ENCODE data around the gene TEX2.

The TEX2 gene

DNA sequence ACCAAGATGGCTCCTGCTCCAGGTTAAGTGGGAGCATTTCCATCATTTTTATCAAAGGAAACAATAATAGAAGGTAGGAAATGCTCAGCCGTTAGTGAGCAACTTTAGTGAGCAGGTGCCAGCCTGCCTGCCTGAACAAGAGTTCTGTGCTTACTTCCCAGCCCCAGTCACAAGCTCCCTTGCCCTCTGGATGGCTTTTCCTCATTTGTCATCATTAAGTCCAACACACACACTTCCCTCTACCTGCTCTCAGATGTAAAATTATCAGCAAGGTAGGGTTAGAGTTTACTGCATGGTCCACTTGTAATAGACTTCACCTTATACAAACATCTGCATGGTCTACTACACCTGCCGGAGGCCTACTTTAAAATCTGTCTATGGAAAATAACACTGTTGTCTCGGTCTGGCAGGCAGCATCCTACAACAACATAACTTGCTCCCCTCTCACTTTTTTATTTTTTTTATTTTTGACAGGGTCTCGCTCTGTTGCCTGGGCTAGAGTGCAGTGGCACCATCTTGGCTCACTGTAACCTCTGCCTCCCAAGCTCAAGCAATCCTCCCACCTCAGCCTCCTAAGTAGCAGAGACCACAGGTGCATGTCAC, 12.7 kb downstream of the TEX2 start:
- H3K4me3 ChIP-seq (ENCODE audit: low read depth, low read length) = no peak overlapping the region
- TF ChIP-seq, protein P1, sequence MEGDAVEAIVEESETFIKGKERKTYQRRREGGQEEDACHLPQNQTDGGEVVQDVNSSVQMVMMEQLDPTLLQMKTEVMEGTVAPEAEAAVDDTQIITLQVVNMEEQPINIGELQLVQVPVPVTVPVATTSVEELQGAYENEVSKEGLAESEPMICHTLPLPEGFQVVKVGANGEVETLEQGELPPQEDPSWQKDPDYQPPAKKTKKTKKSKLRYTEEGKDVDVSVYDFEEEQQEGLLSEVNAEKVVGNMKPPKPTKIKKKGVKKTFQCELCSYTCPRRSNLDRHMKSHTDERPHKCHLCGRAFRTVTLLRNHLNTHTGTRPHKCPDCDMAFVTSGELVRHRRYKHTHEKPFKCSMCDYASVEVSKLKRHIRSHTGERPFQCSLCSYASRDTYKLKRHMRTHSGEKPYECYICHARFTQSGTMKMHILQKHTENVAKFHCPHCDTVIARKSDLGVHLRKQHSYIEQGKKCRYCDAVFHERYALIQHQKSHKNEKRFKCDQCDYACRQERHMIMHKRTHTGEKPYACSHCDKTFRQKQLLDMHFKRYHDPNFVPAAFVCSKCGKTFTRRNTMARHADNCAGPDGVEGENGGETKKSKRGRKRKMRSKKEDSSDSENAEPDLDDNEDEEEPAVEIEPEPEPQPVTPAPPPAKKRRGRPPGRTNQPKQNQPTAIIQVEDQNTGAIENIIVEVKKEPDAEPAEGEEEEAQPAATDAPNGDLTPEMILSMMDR (IDR thresholded peaks at IDR 0.05; ENCODE audit: insufficient read depth, low read depth, low read length, missing control alignments) = no peak
- no peak for DNase-seq (ENCODE audit: low read depth)

DNA sequence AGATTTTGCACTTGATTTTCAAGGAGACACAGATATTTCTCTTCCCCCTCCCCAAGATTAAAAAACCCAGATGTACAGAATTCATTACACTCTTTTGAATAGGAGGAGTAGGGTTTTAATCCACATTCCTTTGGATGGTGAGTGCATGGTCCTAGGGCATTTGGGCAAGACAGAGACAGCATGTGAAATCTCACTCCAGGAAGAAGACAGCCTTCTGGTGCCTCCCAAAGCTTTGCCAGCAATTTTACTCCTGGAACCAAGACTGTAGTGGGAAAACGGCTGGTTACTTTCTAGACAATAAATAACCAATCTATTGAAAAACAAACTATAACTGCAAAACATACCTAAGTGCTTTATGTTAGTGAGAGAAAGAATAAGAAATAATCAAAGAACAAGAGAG, 15.2 kb downstream of the TEX2 start:
- no peak overlapping the region for H3K4me3 ChIP-seq (ENCODE audit: low read depth, low read length)
- DNase-seq (ENCODE audit: low read depth) = no peak
- TF ChIP-seq, protein P1 (IDR thresholded peaks at IDR 0.05; ENCODE audit: insufficient read depth, low read depth, low read length, missing control alignments) = no peak

DNA sequence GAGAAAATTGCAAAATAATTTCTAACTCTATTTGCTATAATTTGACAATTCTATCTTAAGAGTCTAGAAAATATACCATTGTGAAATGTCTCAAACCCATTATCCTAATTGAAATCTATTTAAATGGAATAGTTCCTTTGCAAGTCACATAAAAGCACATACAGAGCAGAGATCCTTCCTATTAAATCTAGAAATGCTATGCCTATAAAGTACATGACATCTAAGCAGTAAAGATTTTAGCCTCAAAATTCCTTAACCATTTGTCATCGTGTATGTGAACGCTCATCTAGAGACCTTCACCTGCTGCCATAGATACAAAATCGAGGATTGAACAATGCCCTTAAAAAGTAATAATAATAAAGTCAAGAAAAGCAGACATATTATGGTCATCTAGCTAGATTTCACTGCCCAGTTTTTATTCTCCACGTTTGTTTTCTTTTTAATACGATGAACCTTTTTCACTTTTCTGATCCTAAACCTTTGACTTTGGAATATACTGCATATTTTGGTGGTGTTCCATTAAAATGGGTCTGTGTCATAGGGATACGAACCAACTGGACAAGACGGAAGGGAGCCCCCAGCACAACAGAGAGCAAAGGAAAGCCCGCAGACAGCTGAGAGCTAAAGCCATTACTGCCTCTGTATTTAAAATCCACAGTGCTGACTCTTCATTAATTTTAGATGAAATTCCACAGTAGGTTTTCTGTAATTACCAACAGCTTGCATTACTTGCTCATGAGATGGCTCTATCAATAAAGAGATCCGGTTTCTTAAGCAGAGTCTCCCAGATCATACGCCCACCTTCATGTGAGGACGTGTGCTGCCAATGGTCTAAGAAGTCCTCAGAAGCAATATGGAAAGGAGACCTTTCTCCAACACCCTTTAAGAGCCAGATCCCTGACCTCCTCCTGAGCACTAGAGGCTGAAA, 17.6 kb downstream of the TEX2 start:
- no peak for DNase-seq (ENCODE audit: low read depth)
- H3K4me3 ChIP-seq (ENCODE audit: low read depth, low read length) = no peak overlapping the region
- TF ChIP-seq, protein P1 (IDR thresholded peaks at IDR 0.05; ENCODE audit: insufficient read depth, low read depth, low read length, missing control alignments) = no peak

DNA sequence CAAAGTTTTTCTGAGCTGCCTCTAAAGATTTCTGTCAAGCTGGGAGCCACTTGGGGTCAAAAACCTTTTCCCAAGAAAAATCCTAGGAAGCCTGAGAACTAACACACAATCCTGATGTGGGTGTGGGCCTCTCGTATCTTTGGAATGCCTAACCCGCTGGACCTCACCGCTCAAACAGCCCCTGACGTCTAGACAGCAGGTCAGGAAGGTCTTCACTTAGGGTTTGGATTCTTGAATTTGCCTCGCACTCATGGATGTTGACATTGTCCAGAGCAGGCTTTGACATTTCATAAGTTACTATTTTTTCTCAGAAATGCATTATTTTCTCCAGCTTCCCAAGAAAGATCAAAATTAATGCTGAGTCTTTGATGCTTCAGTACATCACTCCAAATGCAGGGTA, 18.9 kb downstream of the TEX2 start:
- H3K4me3 ChIP-seq (ENCODE audit: low read depth, low read length) = no peak overlapping the region
- no peak for DNase-seq (ENCODE audit: low read depth)
- TF ChIP-seq, protein P1 (IDR thresholded peaks at IDR 0.05; ENCODE audit: insufficient read depth, low read depth, low read length, missing control alignments) = no peak

DNA sequence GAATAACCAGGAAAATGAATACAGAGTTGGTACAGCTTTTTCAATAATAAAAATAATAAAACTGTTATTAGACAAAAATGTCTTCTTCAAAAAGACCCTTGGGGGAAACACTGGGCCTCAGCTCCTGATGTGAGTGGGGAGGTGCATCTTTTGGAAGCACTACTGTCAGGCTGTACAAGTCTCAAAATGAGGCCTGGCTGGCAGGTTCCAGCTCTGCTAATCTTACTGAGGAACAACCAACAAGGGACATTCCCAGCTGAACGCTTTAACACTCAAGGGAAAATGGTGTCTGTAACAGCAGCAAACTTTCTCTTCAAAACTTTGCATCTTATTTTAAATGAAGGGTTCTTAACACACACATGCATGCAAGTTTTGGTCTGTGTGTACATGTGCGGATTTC, 19.7 kb downstream of the TEX2 start:
- H3K4me3 ChIP-seq (ENCODE audit: low read depth, low read length) = no peak overlapping the region
- no peak for DNase-seq (ENCODE audit: low read depth)
- TF ChIP-seq, protein P1 (IDR thresholded peaks at IDR 0.05; ENCODE audit: insufficient read depth, low read depth, low read length, missing control alignments) = no peak

DNA sequence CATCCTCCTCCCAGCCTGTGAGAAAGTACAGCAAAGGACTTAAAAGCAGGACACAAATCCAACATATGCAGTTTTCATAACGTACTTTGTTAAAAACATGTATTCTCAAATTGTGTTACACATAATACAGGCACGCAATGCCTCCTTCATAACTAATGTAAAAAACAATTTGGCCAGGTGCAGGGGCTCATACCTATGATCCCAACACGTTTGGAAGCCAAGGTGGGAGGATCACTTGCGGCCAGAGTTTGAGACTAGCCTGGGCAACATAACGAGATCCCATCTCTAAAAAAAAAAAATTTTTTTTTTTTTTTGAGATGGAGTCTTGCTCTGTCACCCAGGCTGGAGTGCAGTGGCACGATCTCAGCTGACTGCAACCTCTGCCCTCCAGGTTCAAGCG, 20.4 kb downstream of the TEX2 start:
- DNase-seq (ENCODE audit: low read depth) = no peak
- TF ChIP-seq, protein P1 (IDR thresholded peaks at IDR 0.05; ENCODE audit: insufficient read depth, low read depth, low read length, missing control alignments) = no peak
- H3K4me3 ChIP-seq (ENCODE audit: low read depth, low read length) = no peak overlapping the region

All from GM12865 (cell line).